Measurements from ENCODE around the gene VTI1A.
A peak's percentile ranks its signal among the peaks of the same experiment; 100 is the strongest.

The VTI1A gene

GRCh38 chr10:112426111-112426510 is 20.9 kb upstream of the VTI1A start:
- Histone ChIP-seq H3K27me3 (ENCODE audit: insufficient read depth, low read length) (no peaks in the 10 kb centered on the region), H3K9me3 (ENCODE audit: insufficient read depth, low read depth, low read length) (no peaks in the 10 kb centered on the region), H3K36me3 (ENCODE audit: insufficient read depth, low read length) (peaks cover 13% of the 10 kb centered on the region), H3K4me1 (ENCODE audit: insufficient read depth, low read length) (no peaks in the 10 kb centered on the region), H3K4me3 (ENCODE audit: low read length) (no peak overlapping the region), H3K9ac (ENCODE audit: low read depth, low read length) (no peak overlapping the region), H3K27ac (ENCODE audit: low read depth, low read length) (no peak overlapping the region)
- 72% methylated on average over 2 of the region's 2 CpGs for WGBS

- no peak overlapping the region for H3K4me3 ChIP-seq (ENCODE audit: low read length)
- H3K9me3 ChIP-seq (ENCODE audit: insufficient read depth, low read depth, low read length) = no peaks in the 10 kb centered on the region
- no peak overlapping the region for H3K9ac ChIP-seq (ENCODE audit: low read depth, low read length)
- H3K36me3 ChIP-seq (ENCODE audit: insufficient read depth, low read length) = peaks cover 43% of the 10 kb centered on the region
- WGBS = 81% methylated on average over 3 of the region's 3 CpGs
- H3K4me1 ChIP-seq (ENCODE audit: insufficient read depth, low read length) = no peaks in the 10 kb centered on the region
- H3K27ac ChIP-seq (ENCODE audit: low read depth, low read length) = no peak overlapping the region
- no peaks in the 10 kb centered on the region for H3K27me3 ChIP-seq (ENCODE audit: insufficient read depth, low read length)
These were observed 17.9 kb upstream of the VTI1A start for GRCh38 chr10:112429147-112429546.

GRCh38 chr10:112429654-112430230 is 17.3 kb upstream of the VTI1A start:
- peaks cover 49% of the 10 kb centered on the region for H3K36me3 ChIP-seq (ENCODE audit: insufficient read depth, low read length)
- no peaks in the 10 kb centered on the region for H3K4me1 ChIP-seq (ENCODE audit: insufficient read depth, low read length)

GRCh38 chr10:112433136-112433535 is 13.9 kb upstream of the VTI1A start:
- Histone ChIP-seq H3K36me3 (ENCODE audit: insufficient read depth, low read length) (peaks cover 78% of the 10 kb centered on the region), H3K4me3 (ENCODE audit: low read length) (no peak overlapping the region), H3K27ac (ENCODE audit: low read depth, low read length) (no peak overlapping the region), H3K9me3 (ENCODE audit: insufficient read depth, low read depth, low read length) (no peaks in the 10 kb centered on the region), H3K9ac (ENCODE audit: low read depth, low read length) (no peak overlapping the region), H3K4me1 (ENCODE audit: insufficient read depth, low read length) (no peaks in the 10 kb centered on the region), H3K27me3 (ENCODE audit: insufficient read depth, low read length) (no peaks in the 10 kb centered on the region)
- 96% methylated on average over 2 of the region's 2 CpGs for WGBS

More at GRCh38 chr10:112429654-112430230, 17.3 kb upstream of the VTI1A start:
- Histone ChIP-seq H3K4me3 (ENCODE audit: low read length) (no peak overlapping the region), H3K27ac (ENCODE audit: low read depth, low read length) (no peak overlapping the region), H3K27me3 (ENCODE audit: insufficient read depth, low read length) (no peaks in the 10 kb centered on the region), H3K9me3 (ENCODE audit: insufficient read depth, low read depth, low read length) (no peaks in the 10 kb centered on the region), H3K9ac (ENCODE audit: low read depth, low read length) (no peak overlapping the region)
- 97% methylated on average over 14 of the region's 15 CpGs for WGBS

DNA sequence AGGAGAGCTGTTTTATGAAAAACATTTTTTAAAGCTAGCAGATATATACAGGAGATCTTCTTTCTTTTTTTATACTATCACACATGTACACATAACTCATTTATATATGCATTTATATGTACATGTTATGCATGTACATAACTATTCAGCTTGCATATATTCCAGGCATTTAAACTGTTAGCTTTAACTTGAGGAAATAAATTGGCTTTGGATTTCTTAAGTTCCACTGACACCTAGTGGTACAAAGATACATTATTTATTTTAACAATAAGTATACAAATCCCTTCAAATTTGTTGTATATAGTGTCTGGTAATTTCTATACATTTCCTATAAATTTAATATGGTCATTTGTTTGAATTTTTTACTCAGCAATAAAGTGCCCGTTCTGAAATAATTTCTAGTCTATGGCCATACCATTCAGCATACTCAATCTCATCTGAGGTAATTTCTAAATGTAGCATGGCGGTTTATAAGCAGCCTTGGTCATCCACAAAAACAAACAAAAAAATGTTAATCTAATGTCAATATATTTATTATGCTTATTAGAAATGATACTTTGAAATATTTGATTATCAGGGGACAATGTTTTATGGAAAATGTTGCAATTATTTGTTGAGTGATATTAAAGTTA is 11.9 kb upstream of the VTI1A start:
- no peak overlapping the region for H3K27ac ChIP-seq (ENCODE audit: low read depth, low read length)
- peaks cover 94% of the 10 kb centered on the region for H3K36me3 ChIP-seq (ENCODE audit: insufficient read depth, low read length)
- no peaks in the 10 kb centered on the region for H3K9me3 ChIP-seq (ENCODE audit: insufficient read depth, low read depth, low read length)
- 100% methylated on average over 2 of the region's 2 CpGs for WGBS
- no peak overlapping the region for H3K4me3 ChIP-seq (ENCODE audit: low read length)
- no peak overlapping the region for H3K9ac ChIP-seq (ENCODE audit: low read depth, low read length)
- no peaks in the 10 kb centered on the region for H3K4me1 ChIP-seq (ENCODE audit: insufficient read depth, low read length)
- H3K27me3 ChIP-seq (ENCODE audit: insufficient read depth, low read length) = no peaks in the 10 kb centered on the region

- no peak overlapping the region for H3K9ac ChIP-seq (ENCODE audit: low read depth, low read length)
These were observed 8.7 kb upstream of the VTI1A start for GRCh38 chr10:112438356-112438755.

DNA sequence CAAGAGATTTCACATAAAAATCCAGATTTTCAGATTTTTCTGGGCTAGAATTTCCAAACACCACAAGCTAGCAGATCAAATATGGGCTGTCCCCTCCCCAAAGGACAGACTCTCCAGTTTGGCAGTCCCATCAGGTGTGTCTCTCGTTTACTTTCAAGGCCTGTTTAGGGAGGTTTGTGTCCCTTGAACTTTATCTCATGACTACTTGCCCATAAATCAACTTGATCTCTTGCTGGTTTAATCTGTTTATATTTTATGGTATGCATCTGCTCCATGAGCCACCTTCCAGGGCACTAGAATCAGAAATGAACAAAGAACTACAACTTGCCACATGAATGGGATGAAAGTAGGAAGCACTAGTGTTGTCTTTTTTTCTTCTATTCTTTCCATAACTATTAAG is 5.5 kb upstream of the VTI1A start:
- 86% methylated on average over 1 of the region's 1 CpG for WGBS
- Histone ChIP-seq H3K4me1 (ENCODE audit: insufficient read depth, low read length) (peaks cover 5% of the 10 kb centered on the region; the same call in 1 of the 2 replicates), H3K27ac (ENCODE audit: low read depth, low read length) (no peak overlapping the region), H3K27me3 (ENCODE audit: insufficient read depth, low read length) (no peaks in the 10 kb centered on the region), H3K9ac (ENCODE audit: low read depth, low read length) (no peak overlapping the region), H3K9me3 (ENCODE audit: insufficient read depth, low read depth, low read length) (no peaks in the 10 kb centered on the region), H3K4me3 (ENCODE audit: low read length) (no peak overlapping the region), H3K36me3 (ENCODE audit: insufficient read depth, low read length) (peaks cover 87% of the 10 kb centered on the region)

More at GRCh38 chr10:112438356-112438755, 8.7 kb upstream of the VTI1A start:
- peaks cover 92% of the 10 kb centered on the region for H3K36me3 ChIP-seq (ENCODE audit: insufficient read depth, low read length)
- no peaks in the 10 kb centered on the region for H3K4me1 ChIP-seq (ENCODE audit: insufficient read depth, low read length)
- 94% methylated on average over 4 of the region's 4 CpGs for WGBS
- H3K4me3 ChIP-seq (ENCODE audit: low read length) = no peak overlapping the region
- no peaks in the 10 kb centered on the region for H3K9me3 ChIP-seq (ENCODE audit: insufficient read depth, low read depth, low read length)
- no peak overlapping the region for H3K27ac ChIP-seq (ENCODE audit: low read depth, low read length)
- H3K27me3 ChIP-seq (ENCODE audit: insufficient read depth, low read length) = no peaks in the 10 kb centered on the region

GRCh38 chr10:112442063-112442462 is 5.0 kb upstream of the VTI1A start:
- no peak overlapping the region for H3K27ac ChIP-seq (ENCODE audit: low read depth, low read length)
- WGBS = over 99% methylated on average over 3 of the region's 3 CpGs

GRCh38 chr10:112446055-112446854 is 760 bp upstream of the VTI1A start:
- no peaks in the 10 kb centered on the region for H3K27me3 ChIP-seq (ENCODE audit: insufficient read depth, low read length)
- peak overlapping the region; percentile 97 for H3K9ac ChIP-seq (ENCODE audit: low read depth, low read length)
- H3K27ac ChIP-seq (ENCODE audit: low read depth, low read length) = peak overlapping the region; percentile 91; the same call in 1 of the 2 replicates
- H3K4me3 ChIP-seq (ENCODE audit: low read length) = peak overlapping the region; percentile 92
- H3K36me3 ChIP-seq (ENCODE audit: insufficient read depth, low read length) = peaks cover 47% of the 10 kb centered on the region
- 8% methylated on average over 20 of the region's 20 CpGs for WGBS
- H3K9me3 ChIP-seq (ENCODE audit: insufficient read depth, low read depth, low read length) = no peaks in the 10 kb centered on the region
- peaks cover 11% of the 10 kb centered on the region; the same call in 1 of the 2 replicates for H3K4me1 ChIP-seq (ENCODE audit: insufficient read depth, low read length)

More at GRCh38 chr10:112442063-112442462, 5.0 kb upstream of the VTI1A start:
- no peak overlapping the region for H3K9ac ChIP-seq (ENCODE audit: low read depth, low read length)
- peaks cover 82% of the 10 kb centered on the region for H3K36me3 ChIP-seq (ENCODE audit: insufficient read depth, low read length)
- H3K9me3 ChIP-seq (ENCODE audit: insufficient read depth, low read depth, low read length) = no peaks in the 10 kb centered on the region
- peaks cover 5% of the 10 kb centered on the region; the same call in 1 of the 2 replicates for H3K4me1 ChIP-seq (ENCODE audit: insufficient read depth, low read length)
- no peaks in the 10 kb centered on the region for H3K27me3 ChIP-seq (ENCODE audit: insufficient read depth, low read length)
- no peak overlapping the region for H3K4me3 ChIP-seq (ENCODE audit: low read length)

DNA sequence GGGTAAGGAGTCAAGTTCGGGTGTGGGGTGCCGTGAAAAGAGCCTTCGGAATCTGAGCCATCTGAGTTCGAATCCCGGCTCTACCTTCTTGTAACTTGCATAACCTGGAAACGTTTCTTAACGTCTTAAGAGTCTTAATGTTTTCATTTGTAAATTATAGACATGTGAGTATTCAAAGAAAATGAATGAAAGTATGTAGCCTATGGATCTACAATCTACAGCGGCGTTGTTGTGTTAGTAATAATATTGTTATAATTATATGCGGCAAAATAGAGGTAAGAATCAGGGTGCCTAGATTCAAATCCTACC is 559 bp downstream of the VTI1A start:
- Histone ChIP-seq H3K4me3 (ENCODE audit: low read length) (peak overlapping the region; percentile 92), H3K27me3 (ENCODE audit: insufficient read depth, low read length) (no peaks in the 10 kb centered on the region), H3K9me3 (ENCODE audit: insufficient read depth, low read depth, low read length) (no peaks in the 10 kb centered on the region), H3K27ac (ENCODE audit: low read depth, low read length) (peak overlapping the region; percentile 91), H3K36me3 (ENCODE audit: insufficient read depth, low read length) (peaks cover 34% of the 10 kb centered on the region), H3K4me1 (ENCODE audit: insufficient read depth, low read length) (peaks cover 11% of the 10 kb centered on the region; the same call in 1 of the 2 replicates), H3K9ac (ENCODE audit: low read depth, low read length) (peak overlapping the region; percentile 97)
- WGBS = 3% methylated on average over 10 of the region's 10 CpGs

- H3K4me1 ChIP-seq (ENCODE audit: insufficient read depth, low read length) = peaks cover 11% of the 10 kb centered on the region; the same call in 1 of the 2 replicates
- H3K9ac ChIP-seq (ENCODE audit: low read depth, low read length) = no peak overlapping the region
- H3K4me3 ChIP-seq (ENCODE audit: low read length) = no peak overlapping the region; the same call in 1 of the 2 replicates
- 94% methylated on average over 4 of the region's 4 CpGs for WGBS
- H3K36me3 ChIP-seq (ENCODE audit: insufficient read depth, low read length) = peaks cover 21% of the 10 kb centered on the region
- H3K27me3 ChIP-seq (ENCODE audit: insufficient read depth, low read length) = no peaks in the 10 kb centered on the region
- peaks cover 5% of the 10 kb centered on the region; the same call in 1 of the 2 replicates for H3K9me3 ChIP-seq (ENCODE audit: insufficient read depth, low read depth, low read length)
- no peak overlapping the region for H3K27ac ChIP-seq (ENCODE audit: low read depth, low read length)
These were observed 1.9 kb downstream of the VTI1A start for GRCh38 chr10:112448888-112449287.
